GM19328 (cell line): ENCODE results near the gene MLKL.

Experiments used
- ATAC-seq: cut with Tn5 transposase; IDR thresholded peaks from one replicate; pipeline ENCODE4 v1.9.1; 2021; ENCODE audit warnings: mild to moderate bottlenecking, moderate library complexity; ENCODE audit not compliant: unreplicated experiment

Gene MLKL

DNA sequence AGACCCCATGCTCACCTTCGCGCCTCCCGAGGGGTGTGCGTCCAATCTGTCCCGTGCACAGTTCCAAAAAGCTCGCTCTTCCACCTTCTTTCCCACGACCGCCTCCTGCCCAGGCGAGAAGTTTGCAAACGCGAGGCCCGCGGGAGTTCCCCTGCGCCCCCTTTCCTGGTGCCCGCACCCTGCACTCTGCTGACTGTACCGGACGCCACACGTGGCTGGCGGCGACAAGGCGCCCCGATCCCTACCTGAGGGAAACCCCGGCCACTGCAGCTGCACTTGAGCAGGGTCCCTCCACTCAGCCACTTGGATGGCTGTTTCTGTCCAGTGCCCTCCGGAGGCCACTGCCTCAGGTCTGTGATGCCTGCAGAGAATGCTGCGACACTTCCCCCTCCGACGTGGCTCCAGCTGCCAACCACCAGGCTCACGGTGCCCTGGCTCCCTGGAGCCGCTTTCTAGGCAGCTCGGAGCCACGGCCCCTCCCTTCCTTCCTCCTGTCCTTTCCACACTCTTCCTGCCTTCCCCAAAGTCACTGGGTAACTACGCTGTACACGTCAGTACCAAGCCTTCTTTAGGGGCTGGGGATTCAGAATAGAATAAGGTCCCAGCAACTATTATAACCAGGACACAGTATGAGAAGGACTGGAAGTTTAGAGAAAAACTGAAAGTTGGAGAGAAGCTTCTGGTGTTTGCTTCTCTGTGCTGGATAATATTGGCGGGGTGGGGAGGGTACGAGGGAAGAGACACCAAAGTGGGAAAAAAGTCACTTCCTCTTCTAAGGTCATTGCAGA, at the start of gene MLKL:
Gene MLKL (minus strand): TSS at position 425 of the 788 bp plus-strand sequence. CDS start 5,105 bp downstream, outside the sequence.
- no peak for ATAC-seq

- ATAC-seq, result no peak
Measured at GRCh38 chr16:74749291-74750055, 48.8 kb upstream of the MLKL start.

- no peak for ATAC-seq
Measured at GRCh38 chr16:74748616-74749026, 48.0 kb upstream of the MLKL start.

- no peak for ATAC-seq
Measured at GRCh38 chr16:74747716-74748615, 47.3 kb upstream of the MLKL start.

GRCh38 chr16:74745926-74746325, 45.3 kb upstream of the MLKL start:
- no peak for ATAC-seq

DNA sequence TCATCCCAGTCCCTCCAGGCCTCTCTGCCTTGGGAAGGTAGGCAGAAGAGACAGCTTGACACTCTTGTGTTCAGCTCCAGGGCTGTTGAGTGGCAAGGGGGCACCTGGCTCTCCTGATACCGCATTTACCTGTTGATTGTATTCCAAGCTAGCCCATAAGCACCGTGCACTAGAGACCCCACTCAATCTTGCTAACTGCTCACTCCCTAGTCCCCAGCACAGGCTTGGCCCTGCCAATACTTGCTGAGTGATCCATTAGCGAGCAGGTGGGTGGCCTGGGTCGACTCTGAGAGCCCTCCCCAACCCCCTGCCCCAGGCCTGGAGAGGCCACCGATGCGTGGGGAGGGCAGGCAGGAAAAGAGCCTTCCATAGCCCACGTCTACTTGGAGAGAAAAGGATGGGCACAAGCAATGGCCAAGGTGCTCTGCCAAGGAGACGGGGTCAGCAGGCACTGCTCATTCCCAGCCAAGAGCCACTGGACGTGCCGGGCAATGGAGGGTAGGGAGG, 44.5 kb upstream of the MLKL start:
- ATAC-seq, result no peak

DNA sequence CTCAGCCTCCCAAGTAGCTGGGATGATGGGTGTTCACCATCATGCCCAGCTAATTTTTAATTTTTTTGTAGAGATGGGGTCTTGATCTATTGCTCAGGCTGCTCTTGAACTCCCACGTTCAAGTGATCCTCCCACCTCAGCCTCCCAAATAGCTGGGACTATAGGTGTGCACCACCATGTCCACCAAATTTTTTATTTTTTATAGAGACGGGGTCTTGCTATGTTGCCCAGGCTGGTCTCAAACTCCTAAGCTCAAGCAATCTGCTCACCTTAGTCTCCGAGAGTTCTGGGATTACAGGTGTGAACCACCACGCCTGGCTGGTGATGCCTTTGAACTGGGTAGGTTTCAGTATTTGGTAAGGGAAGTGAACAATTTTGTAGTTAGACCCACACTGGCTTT, 43.9 kb upstream of the MLKL start:
- no peak for ATAC-seq

DNA sequence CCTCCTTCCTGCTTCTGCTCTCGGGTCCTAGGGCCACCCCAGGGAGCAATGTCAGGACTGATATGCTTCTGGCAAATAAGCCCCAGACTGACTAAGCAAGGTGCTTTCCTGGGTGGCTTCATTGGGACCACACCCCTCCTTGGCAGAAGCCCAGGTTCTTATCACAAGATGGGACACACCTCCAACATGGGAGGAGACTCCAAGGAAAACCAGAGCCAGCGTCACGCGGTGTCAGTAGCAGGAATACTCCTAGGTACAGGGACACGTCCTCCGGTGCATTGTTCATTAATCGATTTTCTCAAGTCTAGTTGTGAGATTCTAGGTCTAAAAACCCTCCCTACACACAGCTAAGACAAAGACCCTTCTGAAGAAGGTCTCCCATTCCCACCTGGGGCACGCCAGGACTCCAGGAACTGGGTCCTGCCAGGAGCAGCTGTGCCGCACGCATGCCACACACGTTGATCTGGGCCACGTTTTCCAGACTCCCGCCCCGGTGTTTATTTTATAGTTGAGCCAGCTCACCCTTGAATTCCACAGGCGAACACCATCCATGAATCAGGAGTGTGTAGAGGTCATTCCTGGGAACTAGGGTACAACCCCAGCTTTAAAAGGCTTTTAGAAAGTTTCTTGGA, 43.1 kb upstream of the MLKL start:
- ATAC-seq, result no peak

GRCh38 chr16:74743045-74743667, 42.5 kb upstream of the MLKL start:
- ATAC-seq, result no peak

DNA sequence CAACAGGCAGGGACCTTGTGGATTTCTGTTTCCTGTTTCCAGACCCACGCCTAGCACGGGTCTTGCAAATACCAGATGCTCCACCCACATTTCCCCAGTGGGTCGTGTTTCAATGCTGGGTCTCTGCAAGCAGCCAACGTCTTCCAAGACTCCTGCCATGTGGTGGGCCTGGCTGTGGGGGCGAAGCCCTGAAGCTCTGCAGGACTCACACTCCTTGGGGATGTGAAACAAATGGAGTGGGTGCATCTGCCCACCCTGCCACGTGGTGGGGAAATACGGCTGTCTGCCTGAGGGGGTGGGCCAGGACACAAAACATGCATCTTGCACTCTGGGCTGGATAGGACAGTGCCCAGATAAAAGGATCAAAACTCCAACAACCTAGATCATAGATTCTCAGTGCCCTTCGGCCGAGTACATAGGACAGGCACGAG, 41.4 kb upstream of the MLKL start:
- ATAC-seq, result no peak

- no peak for ATAC-seq
Measured at GRCh38 chr16:74740795-74741304, 40.2 kb upstream of the MLKL start.

GRCh38 chr16:74739275-74739674, 38.6 kb upstream of the MLKL start:
- ATAC-seq, result no peak

DNA sequence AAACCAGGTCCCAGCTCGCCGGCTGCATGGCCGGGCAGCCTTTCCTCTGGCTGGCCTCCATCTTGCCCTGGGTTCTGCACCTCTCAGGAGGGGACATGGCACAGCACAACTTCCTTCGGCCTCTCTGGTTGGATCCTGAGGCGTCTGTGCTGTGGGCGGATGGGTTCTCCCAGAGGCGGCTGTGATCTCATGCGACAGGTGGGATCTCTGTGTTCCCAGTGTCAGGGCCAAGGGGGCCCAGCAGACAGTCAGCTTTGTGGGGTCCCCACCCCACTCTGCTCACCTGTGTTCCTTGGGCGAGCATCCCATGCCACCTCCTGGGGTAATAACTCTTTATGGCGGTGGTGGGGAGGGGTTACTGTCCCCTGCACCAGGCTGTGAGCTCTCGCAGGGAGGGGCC, 38.2 kb upstream of the MLKL start:
- no peak for ATAC-seq

- no peak for ATAC-seq
Measured at GRCh38 chr16:74738113-74738541, 37.5 kb upstream of the MLKL start.

DNA sequence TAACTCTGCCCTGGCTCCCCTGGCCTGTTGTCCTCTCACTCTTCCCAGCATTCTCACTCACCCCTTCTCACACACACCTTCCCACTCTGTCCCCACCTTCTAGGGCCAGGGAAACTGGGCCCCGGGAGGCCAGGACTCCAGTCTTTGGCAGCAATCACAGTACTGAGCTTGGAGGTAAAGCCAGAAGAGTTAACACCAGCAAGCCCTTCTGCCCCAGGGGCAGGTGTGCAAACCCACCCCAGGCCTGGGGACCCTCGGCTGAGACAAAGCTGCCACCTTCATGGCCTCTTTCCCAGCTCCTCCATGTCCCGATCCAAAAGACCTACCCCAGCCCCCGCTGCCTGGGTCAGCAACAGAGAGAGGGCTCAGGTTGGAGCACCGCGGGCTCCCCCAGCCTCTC, 36.9 kb upstream of the MLKL start:
- no peak for ATAC-seq

- ATAC-seq, result no peak
Measured at GRCh38 chr16:74736531-74737157, 36.0 kb upstream of the MLKL start.

GRCh38 chr16:74735554-74735953, 34.9 kb upstream of the MLKL start:
- ATAC-seq, result no peak

DNA sequence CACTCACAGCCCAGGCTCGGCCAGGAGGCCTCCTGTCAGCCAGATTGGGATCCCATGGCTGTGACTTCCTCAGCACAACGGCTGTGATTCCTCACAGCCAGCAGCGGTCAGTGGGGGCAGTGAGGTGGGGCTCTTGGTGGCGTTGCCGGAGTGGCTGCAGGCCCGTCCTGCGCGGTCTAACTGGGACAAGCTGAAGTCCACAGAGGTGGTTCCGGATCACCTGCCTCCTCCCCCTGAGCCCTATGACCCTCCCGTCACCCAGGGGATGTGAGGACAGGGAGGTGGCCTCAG, 34.4 kb upstream of the MLKL start:
- no peak for ATAC-seq

GRCh38 chr16:74734361-74735161, 33.9 kb upstream of the MLKL start:
- no peak for ATAC-seq
